A549 treated with DMSO at 1 μM for 4 hours (cell line): ENCODE results near the gene FOLR2. TPM values are rescaled to one million over a fixed set of nuclear protein-coding genes. Genes with fewer than 3 reads are reported as not detected.

Experiments used
- total RNA-seq: library from RNA; stranded (reverse); fragments of 200-300 nt; extraction: Qiagen RNA extraction; gene quantifications from 5 replicates; pipeline ENCODE4 v1.2.3, GENCODE V29; 2022; ENCODE audit warnings: low read depth

The FOLR2 gene
- not detected in 5 replicates for total RNA-seq

DNA sequence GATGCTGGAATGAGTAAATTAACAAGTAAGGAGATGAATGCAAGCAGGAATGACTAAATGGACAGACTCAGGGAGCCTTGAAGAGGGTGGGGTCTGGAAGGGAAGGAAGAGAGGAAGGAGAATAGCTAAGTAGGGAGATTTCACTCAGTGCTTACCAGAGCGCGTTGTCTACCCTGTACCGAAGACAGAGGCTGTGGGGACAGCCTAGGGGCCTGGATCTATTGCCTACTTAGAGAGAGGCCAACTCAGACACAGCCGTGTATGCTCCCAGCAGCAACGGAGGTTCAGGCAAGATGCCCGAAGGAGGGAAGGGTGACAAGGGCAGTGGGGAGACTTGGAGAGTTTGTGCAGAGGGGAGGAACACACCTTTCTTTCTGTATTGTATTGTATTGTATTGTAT lies at the start of gene FOLR2:
TSS of gene FOLR2 (plus strand) at position 157 of the 400 bp plus-strand sequence. CDS start 1,791 bp downstream, outside the sequence.

DNA sequence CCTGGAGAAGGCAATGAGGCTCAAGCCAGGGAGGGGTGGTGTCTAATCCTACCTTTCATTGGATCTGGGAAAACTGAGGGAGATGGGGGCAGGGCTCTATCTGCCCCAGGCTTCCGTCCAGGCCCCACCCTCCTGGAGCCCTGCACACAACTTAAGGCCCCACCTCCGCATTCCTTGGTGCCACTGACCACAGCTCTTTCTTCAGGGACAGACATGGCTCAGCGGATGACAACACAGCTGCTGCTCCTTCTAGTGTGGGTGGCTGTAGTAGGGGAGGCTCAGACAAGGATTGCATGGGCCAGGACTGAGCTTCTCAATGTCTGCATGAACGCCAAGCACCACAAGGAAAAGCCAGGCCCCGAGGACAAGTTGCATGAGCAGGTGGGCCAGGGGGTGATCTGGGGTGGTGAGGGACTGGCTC lies 24.6 kb upstream of the FOLR2 start, which contains the start of gene FOLR1:
TSS of gene FOLR1 (plus strand) at position 180 of the 421 bp plus-strand sequence. CDS start at position 214, 34 bp downstream.

DNA sequence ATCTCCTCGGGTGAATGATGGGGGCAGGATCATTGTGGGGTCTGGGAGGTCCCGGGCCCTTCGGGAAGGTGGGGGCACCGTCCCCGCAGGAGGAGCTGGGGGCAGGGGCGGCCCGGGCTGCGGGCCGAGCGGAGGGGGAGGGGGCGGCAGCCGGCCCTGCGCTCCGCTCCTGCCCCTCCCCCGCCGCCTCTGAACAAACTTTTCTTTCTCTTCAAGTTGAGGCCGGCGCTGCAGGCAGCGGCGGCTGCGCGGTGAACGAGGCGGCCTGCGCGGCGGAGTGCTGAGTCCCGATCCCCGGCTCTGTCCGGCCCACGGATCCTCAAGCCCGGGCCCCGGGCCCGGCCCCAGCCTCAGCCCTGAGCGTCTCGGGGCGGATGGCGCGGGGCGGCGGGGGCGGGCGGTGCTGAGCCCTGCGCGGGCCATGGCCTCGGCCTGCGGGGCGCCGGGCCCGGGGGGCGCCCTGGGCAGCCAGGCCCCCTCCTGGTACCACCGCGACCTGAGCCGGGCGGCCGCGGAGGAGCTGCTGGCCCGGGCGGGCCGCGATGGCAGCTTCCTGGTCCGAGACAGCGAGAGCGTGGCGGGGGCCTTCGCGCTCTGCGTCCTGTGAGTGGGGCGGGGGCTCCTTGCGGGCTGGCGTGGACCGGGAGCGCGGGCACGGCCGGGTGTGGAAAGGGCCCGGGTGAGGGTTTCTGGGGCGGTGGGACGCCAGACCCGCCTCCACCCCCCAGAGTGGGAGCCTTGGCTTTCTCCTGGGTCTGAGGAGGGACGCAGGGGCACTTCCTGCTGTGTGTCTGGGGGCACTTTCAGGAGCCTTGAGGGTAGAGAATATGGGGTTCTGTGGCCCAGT lies 8.2 kb downstream of the FOLR2 start, which contains the start of gene INPPL1:
TSS of gene INPPL1 (plus strand) at position 204 of the 847 bp plus-strand sequence. CDS start at position 422, 218 bp downstream.

DNA sequence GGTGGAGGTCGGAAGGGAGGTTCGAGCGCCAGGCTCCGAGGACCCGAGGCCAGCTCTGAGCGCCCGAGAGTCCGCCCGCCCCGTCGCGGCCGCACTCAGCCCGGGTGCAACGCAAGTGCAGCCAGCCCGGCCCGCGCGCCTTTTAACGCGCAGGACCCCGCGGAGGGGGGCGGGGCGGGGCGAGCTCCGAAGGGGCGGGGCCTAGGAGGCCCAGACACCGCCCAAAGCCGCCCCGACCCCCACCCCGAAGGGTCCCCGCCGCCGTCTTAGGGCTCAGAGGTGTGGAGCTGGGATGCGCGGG lies 27.4 kb downstream of the FOLR2 start, which contains the start of gene PHOX2A:
TSS of gene PHOX2A (minus strand) at position 117 of the 301 bp plus-strand sequence. CDS start 172 bp downstream, outside the sequence.

Other genes starting within 250 kb of the FOLR2 start
- gene IL18BP, start 217.9 kb upstream of the FOLR2 start, total RNA-seq, result 3.8 to 5.8 TPM (median 5.1 TPM) in 5 replicates
- gene NUMA1, start 136.3 kb upstream of the FOLR2 start, total RNA-seq, result 62.5 to 80.7 TPM (median 71.1 TPM) in 5 replicates
- gene LRRC51, start 135.9 kb upstream of the FOLR2 start, total RNA-seq, result 7.8 to 9.8 TPM (median 9.1 TPM) in 5 replicates
- gene LAMTOR1, start 113.5 kb upstream of the FOLR2 start, total RNA-seq, result 131 to 154 TPM (median 137 TPM) in 5 replicates
- not detected in 5 replicates for gene TOMT, start 110.9 kb upstream of the FOLR2 start, total RNA-seq
- gene ANAPC15, start 104.1 kb upstream of the FOLR2 start, total RNA-seq, result 83.1 to 88.8 TPM (median 86.7 TPM) in 5 replicates
- 0.18 TPM in 1 of 5 replicates, not detected in the others for gene FOLR3, start 81.1 kb upstream of the FOLR2 start, total RNA-seq
- 0.10 to 0.11 TPM in 2 of 5 replicates, not detected in the others for gene FOLR1, start 24.7 kb upstream of the FOLR2 start, total RNA-seq
- 56.8 to 87.6 TPM (median 76.2 TPM) in 5 replicates for gene INPPL1, start 8.0 kb downstream of the FOLR2 start, total RNA-seq
- gene PHOX2A, start 27.4 kb downstream of the FOLR2 start, total RNA-seq, result not detected in 5 replicates
- gene CLPB, start 217.7 kb downstream of the FOLR2 start, total RNA-seq, result 12.8 to 19.2 TPM (median 17.5 TPM) in 5 replicates